Upper lobe of left lung (tissue), 4 donors: ENCODE results near the gene EVC2.

Experiments used
- CTCF ChIP-seq, 6 experiments: fragments of 450-650 bp in 4 of 6; fragments of 200-600 bp in 2 of 6; sonication (generic) in 2 of 6; IDR thresholded peaks; one replicate each; pipeline ENCODE4 v1.5.1; 2016 to 2019; ENCODE audit warnings: antibody characterized with exemption in 6 of 6
- EP300 ChIP-seq, 4 donors: sonication (generic); formaldehyde crosslinking; IDR thresholded peaks; one replicate each; pipeline ENCODE4 v1.5.1; 2017; ENCODE audit warnings: antibody characterized with exemption in 4 of 4, control low read depth in 2 of 4
- POLR2A ChIP-seq, 4 donors: fragments of 450-650 bp; IDR thresholded peaks; one replicate each; pipeline ENCODE4 v1.5.1; 2016 to 2017; ENCODE audit warnings: antibody characterized with exemption in 4 of 4, mild to moderate bottlenecking in 2 of 4

- TF ChIP-seq POLR2A (IDR thresholded peaks at IDR 0.05): no peak
- TF ChIP-seq CTCF (IDR thresholded peaks at IDR 0.05): no peak
- TF ChIP-seq EP300 (IDR thresholded peaks at IDR 0.05): no peak
Observed at GRCh38 chr4:5717449-5718158, 9.2 kb upstream of the EVC2 start.
